ENCODE results near the gene PHC2.

Gene PHC2

GRCh38 chr1:33424610-33425009, 6.3 kb downstream of the PHC2 start:
- no peak for DNase-seq (ENCODE audit: low read depth)
- H3K4me3 ChIP-seq (ENCODE audit: low read depth, low read length) = no peak overlapping the region
- TF ChIP-seq CTCF (IDR thresholded peaks at IDR 0.05; ENCODE audit: insufficient read depth, low read depth, low read length, missing control alignments) = no peak

DNA sequence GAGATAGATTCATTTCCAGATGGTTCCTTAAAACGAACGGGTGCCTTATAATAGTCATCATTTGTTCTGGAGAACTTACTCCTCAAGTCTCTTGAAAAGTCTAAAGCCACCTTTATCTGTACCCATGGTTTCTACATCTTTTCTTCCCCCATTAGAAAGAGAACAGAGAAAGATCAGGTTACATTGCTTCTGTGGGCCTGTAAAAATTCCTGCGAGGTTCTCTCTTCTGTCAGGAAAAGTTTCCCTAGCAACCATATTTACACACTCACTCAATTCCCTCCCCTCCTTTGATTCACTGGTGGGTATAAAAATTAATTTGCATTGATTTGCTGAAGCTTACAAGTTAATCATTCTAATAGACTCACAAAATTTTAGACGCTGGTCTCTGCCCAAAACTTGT, 6.7 kb downstream of the PHC2 start:
- H3K4me3 ChIP-seq (ENCODE audit: low read depth, low read length) = no peak overlapping the region
- DNase-seq (ENCODE audit: low read depth) = no peak
- TF ChIP-seq CTCF (IDR thresholded peaks at IDR 0.05; ENCODE audit: insufficient read depth, low read depth, low read length, missing control alignments) = no peak

DNA sequence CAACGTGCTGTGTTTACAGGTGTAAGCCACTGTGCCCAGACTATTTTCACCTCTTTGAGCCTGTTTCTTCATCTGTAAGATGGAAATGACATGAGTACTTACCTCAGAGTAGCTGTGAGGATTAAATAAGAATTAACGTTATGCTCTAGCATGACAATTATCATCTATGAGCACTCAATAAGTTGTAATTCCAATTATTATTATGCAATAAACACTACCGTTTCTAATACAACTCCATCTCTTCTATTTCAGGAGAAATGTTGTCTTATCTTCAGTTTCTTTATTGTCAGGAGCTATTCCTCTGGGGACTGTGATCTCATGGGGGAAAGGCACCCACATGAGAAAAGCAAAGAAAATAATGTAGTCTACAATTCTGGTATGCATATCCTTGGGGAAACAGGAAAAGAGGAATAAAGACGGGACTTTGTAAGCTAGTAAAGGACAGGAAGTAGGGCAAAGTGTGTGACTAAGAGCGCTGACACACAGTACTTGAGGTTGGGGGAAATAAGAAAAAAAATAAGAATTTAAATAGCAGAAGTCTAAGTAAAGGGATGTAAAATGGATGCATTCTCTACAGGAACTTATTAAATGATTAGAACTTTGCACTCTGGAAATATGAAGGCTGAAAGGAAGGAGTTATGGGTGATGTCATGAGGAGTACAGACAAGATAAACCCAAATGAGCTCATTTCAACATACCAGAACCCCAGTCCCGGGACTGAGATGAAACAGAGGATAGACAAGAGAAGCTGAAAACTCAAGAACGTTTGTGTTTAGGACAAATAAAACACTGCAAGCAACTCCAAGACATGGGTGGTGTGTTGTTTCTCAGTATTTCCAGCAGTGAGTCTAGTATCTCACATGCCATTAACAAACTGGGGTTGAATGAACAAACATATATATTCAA, 9.8 kb downstream of the PHC2 start:
- DNase-seq (ENCODE audit: low read depth) = no peak
- H3K4me3 ChIP-seq (ENCODE audit: low read depth, low read length) = no peak overlapping the region
- no peak for TF ChIP-seq CTCF (IDR thresholded peaks at IDR 0.05; ENCODE audit: insufficient read depth, low read depth, low read length, missing control alignments)

- DNase-seq (ENCODE audit: low read depth) = no peak
- TF ChIP-seq CTCF (IDR thresholded peaks at IDR 0.05; ENCODE audit: insufficient read depth, low read depth, low read length, missing control alignments) = no peak
- H3K4me3 ChIP-seq (ENCODE audit: low read depth, low read length) = no peak overlapping the region
Measured at GRCh38 chr1:33418811-33419210, 12.1 kb downstream of the PHC2 start.

DNA sequence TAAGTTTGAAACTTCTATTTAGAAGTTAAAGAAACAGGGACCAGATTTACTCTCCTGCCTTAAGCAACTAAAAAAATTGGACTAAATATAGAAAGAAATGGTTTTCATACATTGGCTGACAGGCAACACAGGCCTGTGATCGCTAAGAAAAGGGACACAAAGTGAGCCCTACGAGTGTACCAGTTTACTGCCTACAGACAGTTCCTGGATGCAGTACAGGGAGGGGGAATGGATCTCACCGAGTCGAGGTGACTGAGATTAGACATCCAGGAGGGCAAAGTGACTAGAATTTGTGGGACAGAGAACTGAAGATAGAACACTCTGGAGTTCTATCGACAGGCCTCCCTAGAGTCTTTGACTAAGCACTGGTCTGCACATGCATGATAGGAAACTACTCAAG, 16.0 kb downstream of the PHC2 start:
- H3K4me3 ChIP-seq (ENCODE audit: low read depth, low read length) = no peak overlapping the region
- TF ChIP-seq CTCF (IDR thresholded peaks at IDR 0.05; ENCODE audit: insufficient read depth, low read depth, low read length, missing control alignments) = no peak

DNA sequence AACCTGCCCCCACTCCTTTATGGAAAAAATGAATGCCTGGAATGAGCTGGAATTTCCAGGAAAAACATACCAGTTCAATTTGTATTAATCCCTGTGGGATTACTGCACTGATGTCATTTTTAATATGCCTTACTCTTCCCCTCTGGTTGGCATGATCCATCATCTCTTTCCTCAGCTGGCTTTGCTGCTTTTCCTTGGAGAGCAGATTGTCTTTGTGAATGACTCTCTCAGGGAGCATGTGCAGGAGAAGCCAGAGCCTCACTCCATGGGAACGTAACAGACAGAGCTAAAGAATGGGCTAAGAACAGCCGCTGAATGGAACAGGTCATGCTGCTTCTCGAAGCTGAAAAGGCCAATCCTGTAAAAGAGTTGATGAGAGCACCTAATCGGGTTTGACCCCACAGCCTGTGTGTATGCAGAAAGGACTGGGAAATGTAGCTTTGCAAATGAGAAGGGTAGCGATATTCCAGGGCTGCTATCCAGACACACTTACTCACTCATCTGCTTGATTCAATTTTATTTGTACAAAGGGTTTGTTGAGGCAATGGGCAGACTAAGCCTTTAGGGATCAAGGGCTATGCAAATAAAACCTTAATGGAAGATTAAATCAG, 20.7 kb downstream of the PHC2 start:
- DNase-seq (ENCODE audit: low read depth) = no peak
- TF ChIP-seq CTCF (IDR thresholded peaks at IDR 0.05; ENCODE audit: insufficient read depth, low read depth, low read length, missing control alignments) = no peak
- H3K4me3 ChIP-seq (ENCODE audit: low read depth, low read length) = no peak overlapping the region

More for the DNA sequence above, 16.0 kb downstream of the PHC2 start:
- DNase-seq (ENCODE audit: low read depth) = no peak
